GM23338 (cell line): ENCODE measurements around the gene PYGB. TPM values are rescaled to one million over a fixed set of nuclear protein-coding genes. Genes with fewer than 3 reads are reported as not detected.

ENCODE experiments used
- ATAC-seq: fragments of 200-7000 bp; cut with Tn5 transposase; 3 replicates; pipeline ENCODE4 v1.9.1; 2020
- DNase-seq: peaks from one replicate; pipeline ENCODE4 v3.0.0-alpha.2; 2015; ENCODE audit warnings: low spot score
- H2AFZ ChIP-seq: fragments of 200-600 bp; sonication (generic); 2 replicates; pipeline ENCODE4 v1.8.0; 2016; ENCODE audit warnings: antibody characterized with exemption, mild to moderate bottlenecking, moderate library complexity
- H3F3A ChIP-seq: fragments of 200-600 bp; sonication (generic); replicated peaks from 2 replicates; pipeline ENCODE4 v1.8.0; 2017; ENCODE audit warnings: antibody characterized with exemption, mixed run types, low read depth
- H3K27ac ChIP-seq: fragments of 200-600 bp; sonication (generic); 2 replicates; pipeline ENCODE4 v1.6.1; 2016; ENCODE audit warnings: low read depth
- H3K27me3 ChIP-seq: fragments of 200-600 bp; sonication (generic); 2 replicates; pipeline ENCODE4 v1.8.0; 2016; ENCODE audit warnings: mild to moderate bottlenecking, mixed run types, moderate library complexity; ENCODE audit not compliant: insufficient read depth
- H3K36me3 ChIP-seq: fragments of 200-600 bp; sonication (generic); 2 replicates; pipeline ENCODE4 v1.8.0; 2016; ENCODE audit warnings: mild to moderate bottlenecking; ENCODE audit not compliant: insufficient read depth
- H3K4me1 ChIP-seq: fragments of 200-600 bp; sonication (generic); 2 replicates; pipeline ENCODE4 v1.8.0; 2016; ENCODE audit warnings: mild to moderate bottlenecking, moderate library complexity; ENCODE audit not compliant: insufficient read depth
- H3K4me2 ChIP-seq: fragments of 200-600 bp; sonication (generic); 2 replicates; pipeline ENCODE4 v1.7.1; 2017; ENCODE audit warnings: mixed run types
- H3K4me3 ChIP-seq: fragments of 200-600 bp; sonication (generic); 2 replicates; pipeline ENCODE4 v1.6.1; 2016; ENCODE audit warnings: mixed run types
- H3K79me2 ChIP-seq: fragments of 200-600 bp; sonication (generic); replicated peaks from 2 replicates; pipeline ENCODE4 v1.8.0; 2017; ENCODE audit warnings: mild to moderate bottlenecking; ENCODE audit not compliant: insufficient read depth
- H3K9me2 ChIP-seq: fragments of 200-600 bp; sonication (generic); 2 replicates; pipeline ENCODE4 v1.8.0; 2017; ENCODE audit not compliant: insufficient read depth
- H4K20me1 ChIP-seq: fragments of 200-600 bp; sonication (generic); replicated peaks from 2 replicates; pipeline ENCODE4 v1.8.0; 2017; ENCODE audit warnings: mild to moderate bottlenecking; ENCODE audit not compliant: insufficient read depth
- H3K27ac Mint-ChIP-seq: 2 replicates; pipeline ENCODE4 v1.8.0; 2020; ENCODE audit warnings: inconsistent platforms, mild to moderate bottlenecking, moderate library complexity, mixed read lengths
- H3K27me3 Mint-ChIP-seq: 3 replicates; pipeline ENCODE4 v1.8.0; 2022; ENCODE audit warnings: low read depth, mild to moderate bottlenecking, moderate library complexity, mixed read lengths, inconsistent platforms; ENCODE audit not compliant: insufficient read depth, poor library complexity
- H3K36me3 Mint-ChIP-seq: 3 replicates; pipeline ENCODE4 v1.8.0; 2021; ENCODE audit warnings: low read depth, mild to moderate bottlenecking, inconsistent platforms, moderate library complexity, mixed read lengths
- H3K4me1 Mint-ChIP-seq: 3 replicates; pipeline ENCODE4 v1.8.0; 2020; ENCODE audit warnings: mild to moderate bottlenecking, inconsistent platforms, mixed read lengths
- H3K4me3 Mint-ChIP-seq: 3 replicates; pipeline ENCODE4 v1.8.0; 2021; ENCODE audit warnings: moderate library complexity, mild to moderate bottlenecking, inconsistent platforms, mixed read lengths
- H3K9me3 Mint-ChIP-seq: 3 replicates; pipeline ENCODE4 v1.8.0; 2020; ENCODE audit warnings: moderate library complexity, mild to moderate bottlenecking, inconsistent platforms, mixed read lengths
- CREB1 ChIP-seq: fragments of 250-450 bp; sonication (Bioruptor Pico); IDR thresholded peaks from 2 replicates; pipeline ENCODE4 v1.5.0; 2020; ENCODE audit warnings: low read depth, mild to moderate bottlenecking, moderate library complexity
- CTCF ChIP-seq, 2 experiments: fragments of 200-600 bp in 1 of 2; sonication (generic) in 1 of 2; conservative IDR thresholded peaks; 2 replicates each; pipeline versions ENCODE4 v1.5.1 to v1.6.1; 2016 to 2017; ENCODE audit warnings: antibody characterized with exemption in 2 of 2, low read depth in 2 of 2, mild to moderate bottlenecking in 2 of 2, moderate library complexity in 1 of 2
- ETS1 ChIP-seq: IDR thresholded peaks from 2 replicates; pipeline ENCODE4 v1.6.1; 2016; ENCODE audit warnings: antibody characterized with exemption
- EZH2 ChIP-seq: fragments of 200-600 bp; sonication (generic); IDR thresholded peaks from one replicate; pipeline ENCODE4 v1.8.0; 2017; ENCODE audit warnings: antibody characterized with exemption, mild to moderate bottlenecking, low read depth; ENCODE audit not compliant: unreplicated experiment
- EZH2phosphoT487 ChIP-seq: fragments of 200-600 bp; sonication (generic); IDR thresholded peaks from one replicate; pipeline ENCODE4 v1.8.1; 2018; ENCODE audit warnings: antibody characterized with exemption; ENCODE audit not compliant: unreplicated experiment
- JUNB ChIP-seq: IDR thresholded peaks from one replicate; pipeline ENCODE4 v1.6.1; 2016; ENCODE audit warnings: antibody characterized with exemption; ENCODE audit not compliant: unreplicated experiment
- NANOG ChIP-seq: IDR thresholded peaks from 2 replicates; pipeline ENCODE4 v1.6.1; 2016; ENCODE audit warnings: antibody characterized with exemption, borderline replicate concordance
- POLR2AphosphoS5 ChIP-seq: IDR thresholded peaks from 2 replicates; pipeline ENCODE4 v1.6.1; 2016; ENCODE audit warnings: antibody characterized with exemption, low read depth
- REST ChIP-seq: IDR thresholded peaks from one replicate; pipeline ENCODE4 v1.6.1; 2018; ENCODE audit warnings: antibody characterized with exemption; ENCODE audit not compliant: unreplicated experiment
- STAT1 ChIP-seq: IDR thresholded peaks from one replicate; pipeline ENCODE4 v1.6.1; 2016; ENCODE audit warnings: antibody characterized with exemption; ENCODE audit not compliant: unreplicated experiment
- ZNF114 ChIP-seq: fragments of 250-450 bp; sonication (Bioruptor Pico); IDR thresholded peaks from 2 replicates; pipeline ENCODE4 v1.5.0; 2020; ENCODE audit warnings: mild to moderate bottlenecking, moderate library complexity
- ZNF331 ChIP-seq: fragments of 250-450 bp; sonication (Bioruptor Pico); IDR thresholded peaks from 2 replicates; pipeline ENCODE4 v1.5.0; 2020; ENCODE audit warnings: low read depth, mild to moderate bottlenecking, moderate library complexity
- polyA plus RNA-seq: library from polyadenylated mRNA; unstranded; fragments of >200 nt; fragmentation: Nextera tagmentation; extraction: Ambion mirVana; gene quantifications from 2 replicates; pipeline ENCODE4 v1.2.1, GENCODE V29; 2016
- total RNA-seq: library from RNA; depleted of rRNA; stranded (reverse); fragments of >200 nt; shearing (Covaris generic); gene quantifications from 2 replicates; pipeline ENCODE4 v1.2.3, GENCODE V29; 2014

PYGB gene
- total and polyA plus RNA-seq, 2 experiments from 2014 or later = 15.6 to 64.0 TPM

DNA sequence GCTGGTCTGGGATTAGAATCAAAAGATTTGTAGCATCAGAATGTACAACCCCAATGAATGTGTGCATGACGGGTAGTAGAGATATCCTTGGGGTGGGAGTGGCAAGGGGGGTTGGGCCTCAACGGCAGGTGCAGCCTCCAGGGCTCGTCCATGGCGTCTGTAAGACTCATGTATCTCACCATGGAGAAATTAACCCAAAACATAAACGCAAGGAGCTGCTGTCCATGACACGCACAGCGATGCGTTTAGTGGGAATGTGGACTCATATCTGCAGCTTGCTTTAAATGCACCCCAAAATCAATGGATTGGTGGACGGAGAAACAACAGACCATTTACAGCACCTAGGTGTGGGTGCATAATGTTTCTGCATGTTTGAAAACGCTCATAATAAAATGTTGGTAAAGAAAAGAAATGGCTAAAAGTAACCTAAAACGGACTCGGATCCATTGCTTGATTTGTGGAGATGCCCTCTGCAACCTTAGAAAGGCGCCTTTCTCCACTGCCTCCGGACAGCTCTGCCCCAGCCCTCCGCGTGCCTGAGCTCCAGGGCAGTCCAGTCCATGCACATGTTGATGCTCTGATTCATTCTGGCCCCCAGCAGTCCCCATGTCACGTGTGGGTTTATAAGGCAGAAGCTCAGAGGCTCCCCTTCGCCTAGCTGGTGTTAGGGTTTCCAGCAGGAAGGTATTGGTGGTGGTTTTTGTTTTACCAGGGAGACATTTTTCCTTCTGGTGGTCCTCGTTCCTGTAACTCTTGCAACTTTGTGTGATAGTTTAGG is 24.5 kb downstream of the PYGB start (continued):
- no peak for TF ChIP-seq STAT1
- TF ChIP-seq JUNB = no peak
- TF ChIP-seq REST = no peak
- TF ChIP-seq EZH2 = no peak
- TF ChIP-seq NANOG = no peak

DNA sequence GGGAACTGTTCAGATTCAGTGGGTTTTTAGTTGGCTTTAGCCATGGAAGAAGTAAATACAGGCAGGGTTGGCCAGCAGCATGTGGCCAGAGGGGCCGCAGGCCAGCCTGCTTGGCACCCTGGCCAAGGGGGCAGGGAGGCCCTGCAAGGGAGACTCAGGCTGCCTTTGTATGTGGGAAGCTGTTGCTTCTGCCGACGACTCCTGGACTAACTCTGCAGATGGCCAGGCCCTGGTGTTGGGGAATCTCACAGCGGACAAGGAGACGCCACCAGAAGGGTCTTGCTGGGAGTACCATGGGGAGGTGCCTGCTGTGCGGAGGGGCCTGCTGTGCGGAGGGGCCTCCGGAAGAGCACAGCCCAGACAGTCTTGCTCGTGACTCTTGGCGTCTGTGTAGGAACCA is 25.2 kb downstream of the PYGB start:
- H3K4me3 Mint-ChIP-seq = no peak overlapping the region
- H3K27ac Mint-ChIP-seq = no peak overlapping the region
- Histone ChIP-seq H3K27ac (no peak overlapping the region), H4K20me1 (no peaks in the 10 kb centered on the region; the same call in 1 of the 2 replicates), H3K4me2 (no peak overlapping the region), H3K9me2 (no peaks in the 10 kb centered on the region), H3K27me3 (no peaks in the 10 kb centered on the region), H3F3A (no peaks in the 10 kb centered on the region), H3K4me1 (no peaks in the 10 kb centered on the region), H3K36me3 (no peaks in the 10 kb centered on the region; the same call in 1 of the 2 replicates), H2AFZ (no peak overlapping the region), H3K79me2 (no peaks in the 10 kb centered on the region), H3K4me3 (no peak overlapping the region)
- H3K9me3 Mint-ChIP-seq = no peaks in the 10 kb centered on the region
- ATAC-seq = no peak
- peaks cover 14% of the 10 kb centered on the region for H3K27me3 Mint-ChIP-seq
- no peaks in the 10 kb centered on the region for H3K4me1 Mint-ChIP-seq
- DNase-seq = no peak
- peaks cover 35% of the 10 kb centered on the region for H3K36me3 Mint-ChIP-seq
- TF ChIP-seq EZH2 (no peak), EZH2phosphoT487 (no peak), CREB1 (no peak), POLR2AphosphoS5 (no peak), ETS1 (no peak), ZNF114 (CRISPR knock-in tag) (no peak), REST (no peak), ZNF331 (no peak), STAT1 (no peak), JUNB (no peak), CTCF (conservative IDR thresholded peaks at IDR 0.05; ENCODE audit: low read depth in 2 of 2) (no peak)
